Mesodermal cell (in vitro differentiated cells): ENCODE measurements around the gene TYSND1.

ENCODE experiments used
- H3K27ac ChIP-seq: 2 replicates; pipeline ENCODE4 v1.7.0; 2013; ENCODE audit warnings: mild to moderate bottlenecking, low read depth, low read length, moderate library complexity; ENCODE audit not compliant: severe bottlenecking
- H3K36me3 ChIP-seq: 2 replicates; pipeline ENCODE4 v1.7.1; 2013; ENCODE audit warnings: mild to moderate bottlenecking, low read length, moderate library complexity; ENCODE audit not compliant: control insufficient read depth, insufficient read depth
- H3K4me1 ChIP-seq: one replicate; pipeline ENCODE4 v1.7.1; 2013; ENCODE audit warnings: mild to moderate bottlenecking, low read length; ENCODE audit not compliant: insufficient read depth, control insufficient read depth, poor library complexity, severe bottlenecking
- H3K4me3 ChIP-seq: 2 replicates; pipeline ENCODE4 v1.7.0; 2013; ENCODE audit warnings: low read length, control low read depth, mild to moderate bottlenecking; ENCODE audit not compliant: insufficient read depth, poor library complexity, severe bottlenecking; ENCODE audit errors: extremely low read depth
- H3K9me3 ChIP-seq: 2 replicates; pipeline ENCODE4 v1.7.1; 2013; ENCODE audit warnings: mild to moderate bottlenecking, low read length, moderate library complexity; ENCODE audit not compliant: control insufficient read depth
- WGBS, 2 experiments: methylation state at CpG; one replicate each; pipeline ENCODE4 v1.1.5; 2013; ENCODE audit warnings: missing lambda C conversion rate in 2 of 2; ENCODE audit not compliant: insufficient coverage in 2 of 2; 5-methylcytosine and 5-hydroxymethylcytosine counted together

Gene TYSND1

DNA sequence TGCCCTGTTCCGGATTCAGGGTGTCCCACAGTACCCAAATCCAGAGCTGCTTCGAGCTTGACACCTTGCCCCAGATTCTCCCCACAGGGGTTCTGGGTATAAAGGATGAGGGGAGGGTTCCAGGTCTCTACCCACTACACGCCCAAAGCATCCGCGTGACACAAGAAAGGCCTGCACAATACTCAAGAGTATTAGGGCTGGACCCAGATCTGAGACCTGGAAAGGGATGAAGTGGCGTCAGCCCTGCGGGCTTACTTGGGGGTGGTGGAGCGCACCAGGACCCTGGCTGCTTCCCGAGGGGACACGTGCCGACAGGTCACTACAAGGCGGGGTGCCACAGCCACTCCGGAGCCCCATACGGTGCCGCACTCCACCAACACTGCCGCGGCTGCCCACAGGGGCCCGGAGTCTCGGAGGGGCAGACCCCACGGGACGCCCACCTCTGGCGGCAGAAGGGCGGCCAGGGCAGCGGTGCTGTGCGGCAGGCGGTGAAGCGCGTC is 1.3 kb downstream of the TYSND1 start:
- WGBS, 2 experiments: 22 to 23% methylated on average over 19 to 25 of the region's 28 CpGs
- Histone ChIP-seq H3K36me3 (peaks cover 21% of the 10 kb centered on the region), H3K9me3 (no peaks in the 10 kb centered on the region), H3K4me3 (peak overlapping the region; percentile 56), H3K4me1 (peaks cover 11% of the 10 kb centered on the region), H3K27ac (peak overlapping the region; percentile 98)

DNA sequence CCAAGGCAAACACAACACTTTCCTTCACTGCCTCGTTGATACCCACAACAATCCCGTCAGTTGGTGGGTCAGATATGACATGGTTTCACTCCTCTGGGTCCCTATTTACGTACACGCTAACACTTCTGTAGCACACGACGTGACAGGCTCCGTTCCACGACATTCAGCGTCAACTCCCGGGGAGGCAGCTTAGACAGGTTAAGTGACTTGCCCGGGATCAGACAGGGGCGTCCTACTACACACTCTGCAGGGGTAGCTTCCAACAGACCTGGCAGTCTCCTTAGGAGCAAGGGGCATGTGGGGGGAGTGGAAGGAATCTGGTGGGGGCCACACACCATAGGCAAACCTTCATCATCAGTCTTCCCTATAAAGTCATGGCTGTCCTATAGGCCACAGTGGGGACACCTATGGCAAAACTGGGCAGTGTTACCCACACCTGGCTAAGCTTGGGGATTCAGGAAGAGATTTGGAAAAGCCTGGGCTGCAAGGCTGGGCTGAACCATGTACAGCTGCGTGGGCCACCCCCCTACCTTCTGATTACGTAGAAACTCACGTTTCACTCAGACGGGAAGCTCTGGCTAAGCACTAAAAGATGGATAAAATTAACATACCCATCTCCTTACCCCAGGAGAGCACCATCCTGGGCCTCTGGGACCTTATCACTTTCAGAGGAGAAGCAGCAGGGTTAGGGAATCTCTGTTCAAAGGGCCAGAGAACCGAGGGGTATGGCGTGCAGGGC is 2.0 kb downstream of the TYSND1 start:
- H3K36me3 ChIP-seq: peaks cover 14% of the 10 kb centered on the region
- 85 to 87% methylated on average over 13 to 14 of the region's 18 CpGs for WGBS, 2 experiments
- H3K4me3 ChIP-seq: no peak overlapping the region
- peaks cover 11% of the 10 kb centered on the region for H3K4me1 ChIP-seq
- no peak overlapping the region for H3K27ac ChIP-seq
- H3K9me3 ChIP-seq: no peaks in the 10 kb centered on the region

DNA sequence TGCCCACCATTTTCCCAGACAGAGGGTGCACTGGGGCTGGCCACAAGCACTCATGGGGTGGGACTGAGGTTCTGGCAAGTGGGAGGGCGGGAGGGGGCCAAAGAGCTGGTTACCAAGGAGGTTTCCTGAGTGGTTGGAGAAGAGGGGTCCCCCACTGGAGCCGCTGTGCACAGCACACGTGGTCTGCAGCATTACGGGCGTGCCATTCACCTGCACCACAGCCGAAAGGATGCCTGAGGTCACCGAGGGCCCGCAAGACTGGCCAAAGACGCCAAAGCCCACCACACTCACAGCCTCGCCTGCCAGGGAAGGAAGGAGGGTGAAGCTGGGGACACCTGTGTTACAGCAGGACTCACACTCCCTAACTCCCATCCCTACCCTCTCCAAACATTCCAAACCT is 3.9 kb downstream of the TYSND1 start:
- H3K4me1 ChIP-seq: peaks cover 8% of the 10 kb centered on the region
- peaks cover 3% of the 10 kb centered on the region for H3K36me3 ChIP-seq
- no peaks in the 10 kb centered on the region for H3K9me3 ChIP-seq
- no peak overlapping the region for H3K27ac ChIP-seq
- WGBS, 2 experiments: 92 to 100% methylated on average over 2 to 9 of the region's 10 CpGs
- no peak overlapping the region for H3K4me3 ChIP-seq

DNA sequence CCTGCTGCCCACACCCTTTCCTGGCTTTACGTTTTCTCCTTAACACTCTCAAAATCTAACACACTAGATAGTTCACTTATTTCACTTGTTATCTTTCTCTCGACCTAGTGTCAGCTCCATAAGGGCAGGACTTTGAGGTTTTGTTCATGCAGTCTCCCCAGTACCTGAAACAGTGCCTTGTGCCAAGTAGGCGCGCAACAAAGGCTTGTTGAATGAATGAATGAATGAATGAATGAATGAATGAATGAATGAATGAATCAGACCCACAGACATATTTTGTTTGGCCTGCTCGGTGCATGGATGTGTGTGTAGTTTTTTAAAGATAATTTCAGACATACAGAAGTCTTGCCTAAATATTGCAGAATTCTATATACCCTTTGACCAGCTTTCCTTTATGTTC is 6.2 kb downstream of the TYSND1 start:
- no peak overlapping the region for H3K27ac ChIP-seq
- no peaks in the 10 kb centered on the region for H3K9me3 ChIP-seq
- H3K36me3 ChIP-seq: peaks cover 3% of the 10 kb centered on the region
- no peak overlapping the region for H3K4me3 ChIP-seq
- peaks cover 7% of the 10 kb centered on the region for H3K4me1 ChIP-seq
- 78 to 81% methylated on average over 3 to 4 of the region's 5 CpGs for WGBS, 2 experiments

DNA sequence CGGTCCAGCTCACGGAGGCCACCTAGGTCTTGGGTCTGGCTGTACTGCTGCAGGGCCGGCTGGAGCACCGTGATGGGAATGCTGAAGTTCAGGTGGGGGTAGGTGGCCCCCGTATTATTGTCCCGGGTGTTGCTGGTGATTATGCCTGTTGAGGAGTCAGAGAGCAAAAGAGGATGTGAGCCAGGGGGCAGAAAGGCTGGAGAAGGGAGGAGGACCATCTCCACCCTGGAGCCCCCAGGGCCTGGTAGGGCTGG is 6.6 kb downstream of the TYSND1 start:
- Histone ChIP-seq H3K27ac (no peak overlapping the region), H3K4me3 (no peak overlapping the region), H3K4me1 (peaks cover 3% of the 10 kb centered on the region), H3K9me3 (no peaks in the 10 kb centered on the region), H3K36me3 (peaks cover 3% of the 10 kb centered on the region)
- WGBS, 2 experiments: 89 to 93% methylated on average over 3 to 6 of the region's 6 CpGs

DNA sequence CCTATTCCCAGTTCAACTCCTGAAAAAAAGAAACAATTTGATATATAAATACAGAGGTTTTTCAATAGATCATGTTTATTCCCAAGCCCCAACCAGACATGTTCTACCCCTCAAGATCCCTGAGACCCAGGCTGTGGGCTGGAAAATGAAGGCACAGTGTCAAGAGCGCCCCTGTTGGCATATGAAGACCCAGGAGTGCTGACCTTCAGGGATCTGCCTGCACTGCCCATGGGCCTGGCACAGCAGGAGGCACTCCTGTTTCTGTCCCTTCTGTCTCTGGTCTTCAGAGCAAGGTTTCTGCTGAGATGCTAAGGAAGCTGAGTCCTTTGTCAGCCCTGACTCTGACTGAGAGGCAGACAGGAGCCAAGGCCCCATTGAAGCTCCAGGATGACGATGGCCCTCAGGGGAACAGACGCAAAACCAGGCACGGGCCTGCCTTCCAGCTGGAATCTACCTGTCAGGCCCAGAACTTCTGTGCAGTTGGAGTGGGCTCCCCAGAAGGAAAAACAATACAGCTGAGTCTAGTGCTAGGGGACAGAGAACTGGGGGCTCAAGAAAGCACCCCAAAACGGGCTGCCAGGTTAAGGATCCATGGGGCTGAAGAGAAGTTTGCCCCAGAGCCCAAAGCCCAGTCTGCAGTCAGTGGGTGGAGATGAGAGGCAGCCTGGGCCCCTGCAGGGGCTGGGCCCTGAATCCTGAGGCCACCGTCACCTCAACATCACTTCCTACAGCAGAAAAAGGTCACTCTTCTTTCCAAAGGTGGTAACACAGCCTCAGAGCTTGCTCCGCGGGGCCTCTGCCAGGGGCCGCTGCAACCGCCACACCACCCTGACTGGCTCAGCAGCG is 7.1 kb downstream of the TYSND1 start:
- 91 to 94% methylated on average over 9 to 11 of the region's 11 CpGs for WGBS, 2 experiments
- peaks cover 3% of the 10 kb centered on the region for H3K36me3 ChIP-seq
- no peak overlapping the region for H3K4me3 ChIP-seq

DNA sequence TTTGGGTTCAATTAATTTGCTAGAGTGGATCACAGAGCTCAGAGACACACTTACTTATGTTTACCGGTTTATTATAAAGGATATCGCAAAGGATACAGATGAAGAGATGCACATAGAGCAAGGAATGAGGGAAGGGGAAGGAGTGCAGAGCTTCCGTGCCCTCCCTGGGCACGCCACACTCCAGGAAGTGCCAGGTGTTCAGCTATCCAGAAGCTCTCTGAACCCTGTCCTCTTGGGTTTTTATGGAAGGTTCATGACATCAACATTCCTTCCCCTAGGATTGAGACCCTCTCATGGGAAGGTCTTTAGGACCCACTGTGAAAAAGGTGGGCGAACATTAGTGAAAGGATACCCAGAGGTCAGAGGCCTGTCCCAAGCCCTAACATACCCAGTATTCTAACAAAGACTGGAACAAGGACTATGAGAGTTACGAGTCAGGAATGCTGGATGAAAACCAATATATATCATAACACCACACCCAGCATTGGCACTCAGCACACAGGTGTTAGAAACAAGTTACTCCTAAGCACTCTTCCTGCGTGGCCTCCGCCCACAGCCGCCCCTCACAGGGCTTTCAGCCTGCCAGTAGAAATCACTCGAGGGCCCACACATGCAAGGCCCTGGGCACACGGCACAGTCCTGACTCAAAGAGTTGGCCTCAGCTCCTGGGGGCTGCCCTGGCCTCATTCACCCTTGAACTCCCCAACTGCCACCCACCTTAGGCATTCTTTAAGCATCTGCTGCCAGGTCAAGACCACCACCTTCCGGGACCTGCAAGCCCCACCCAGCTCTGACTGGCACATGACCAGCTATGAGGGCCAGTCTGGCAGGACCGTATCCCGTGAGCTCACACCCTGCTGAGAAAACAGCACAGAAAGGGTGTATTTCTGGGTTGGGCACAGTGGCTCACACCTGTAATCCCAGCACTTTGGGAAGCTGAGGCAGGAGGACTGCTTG is 8.3 kb downstream of the TYSND1 start:
- no peaks in the 10 kb centered on the region for H3K4me1 ChIP-seq
- H3K9me3 ChIP-seq: no peaks in the 10 kb centered on the region
- H3K4me3 ChIP-seq: no peak overlapping the region
- no peak overlapping the region for H3K27ac ChIP-seq
- H3K36me3 ChIP-seq: peaks cover 3% of the 10 kb centered on the region
- 93 to 94% methylated on average over 12 to 13 of the region's 14 CpGs for WGBS, 2 experiments

More for the DNA sequence above, 7.1 kb downstream of the TYSND1 start:
- no peak overlapping the region for H3K27ac ChIP-seq
- H3K9me3 ChIP-seq: no peaks in the 10 kb centered on the region
- no peaks in the 10 kb centered on the region for H3K4me1 ChIP-seq

DNA sequence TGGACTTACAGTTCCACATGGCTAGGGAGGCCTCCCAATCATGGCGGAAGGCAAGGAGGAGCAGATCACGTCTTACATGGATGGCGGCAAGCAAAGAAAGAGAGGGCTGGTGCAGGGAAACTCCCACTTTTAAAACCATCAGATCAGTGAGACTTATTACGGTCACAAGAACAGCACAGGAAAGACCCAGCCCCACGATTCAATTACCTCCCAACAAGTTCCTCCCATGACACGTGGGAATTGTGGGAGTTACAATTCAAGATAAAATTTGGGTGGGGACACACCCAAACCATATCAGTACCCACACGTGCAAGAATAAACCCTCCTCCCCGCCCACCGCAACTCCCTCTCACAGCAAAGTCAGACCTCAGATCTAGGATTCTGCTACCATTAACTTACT is 9.4 kb downstream of the TYSND1 start:
- WGBS, 2 experiments: 84% methylated on average over 6 of the region's 9 CpGs
- H3K36me3 ChIP-seq: peaks cover 3% of the 10 kb centered on the region
- no peak overlapping the region for H3K27ac ChIP-seq
- no peak overlapping the region for H3K4me3 ChIP-seq
- no peaks in the 10 kb centered on the region for H3K4me1 ChIP-seq
- no peaks in the 10 kb centered on the region for H3K9me3 ChIP-seq

DNA sequence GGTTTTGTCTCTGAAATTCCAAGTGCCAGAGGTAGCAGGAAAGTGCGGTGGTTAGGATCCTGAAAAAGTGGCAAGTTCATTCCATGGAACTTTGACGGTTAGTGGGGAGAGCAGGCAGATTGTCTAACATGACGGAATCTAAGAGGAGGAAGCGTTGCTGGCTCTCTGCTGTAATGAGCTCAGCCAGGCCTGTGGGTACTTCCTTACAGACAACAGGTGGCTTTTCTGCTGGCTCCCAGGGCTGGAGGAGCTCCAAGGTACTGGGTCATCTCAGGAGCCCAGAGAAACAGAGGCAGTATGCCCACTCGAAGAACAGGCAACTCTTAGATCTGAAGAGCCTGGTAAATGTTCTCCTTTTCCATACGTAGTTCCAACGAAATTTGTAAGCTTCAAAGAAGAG is 10.8 kb downstream of the TYSND1 start:
- no peak overlapping the region for H3K4me3 ChIP-seq
- H3K9me3 ChIP-seq: no peaks in the 10 kb centered on the region
- H3K36me3 ChIP-seq: peaks cover 3% of the 10 kb centered on the region
- no peaks in the 10 kb centered on the region for H3K4me1 ChIP-seq
- 87 to 90% methylated on average over 6 to 7 of the region's 7 CpGs for WGBS, 2 experiments
- no peak overlapping the region for H3K27ac ChIP-seq

DNA sequence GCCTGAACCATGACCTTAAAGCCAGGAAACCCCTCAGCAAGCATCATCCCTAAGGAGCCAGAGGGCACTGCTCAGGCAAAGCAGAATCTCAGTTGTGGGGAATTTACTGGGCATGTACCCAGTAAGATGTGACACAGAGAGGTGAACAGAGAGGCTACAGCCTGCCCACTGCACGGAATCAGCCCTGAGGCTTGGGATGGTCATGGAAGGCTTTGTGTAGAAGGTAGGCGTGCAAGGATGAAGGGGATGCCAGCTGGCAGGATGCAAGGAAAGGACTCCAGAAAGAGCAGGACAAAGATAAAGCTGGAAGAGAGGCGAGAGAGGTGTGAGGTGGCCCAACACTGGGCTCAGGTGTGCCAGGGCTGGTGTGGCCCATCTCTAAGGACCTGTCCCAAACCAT is 11.5 kb downstream of the TYSND1 start:
- Histone ChIP-seq H3K4me3 (no peak overlapping the region), H3K36me3 (peaks cover 3% of the 10 kb centered on the region), H3K4me1 (no peaks in the 10 kb centered on the region), H3K27ac (no peak overlapping the region), H3K9me3 (no peaks in the 10 kb centered on the region)
- 93 to 95% methylated on average over 2 to 3 of the region's 3 CpGs for WGBS, 2 experiments
